OCI-LY3 (cell line): Measurements from ENCODE around the gene ABO.
"Not testable (repeated sequence)": the region's sequence is repeated elsewhere in the genome, so short reads cannot be mapped to it uniquely, and the experiment has no call there.

Source experiments
- EZH2phosphoT487 ChIP-seq: fragments of 200-600 bp; shearing (Covaris generic); IDR thresholded peaks from 2 replicates; pipeline ENCODE4 v1.6.1; 2018; ENCODE audit warnings: antibody characterized with exemption, mixed run types, low read depth
- TF ChIP-seq, protein P1 (sequence below): fragments of 200-600, 300-600 bp; sonication (generic); IDR thresholded peaks from 2 replicates; pipeline ENCODE4 v1.5.1; 2014; ENCODE audit warnings: antibody characterized with exemption, low read length, low read depth

GRCh38 chr9:133208880-133209300 lies 66.1 kb downstream of the ABO start, which contains the start of gene OBP2B:
- TF ChIP-seq, protein P1, sequence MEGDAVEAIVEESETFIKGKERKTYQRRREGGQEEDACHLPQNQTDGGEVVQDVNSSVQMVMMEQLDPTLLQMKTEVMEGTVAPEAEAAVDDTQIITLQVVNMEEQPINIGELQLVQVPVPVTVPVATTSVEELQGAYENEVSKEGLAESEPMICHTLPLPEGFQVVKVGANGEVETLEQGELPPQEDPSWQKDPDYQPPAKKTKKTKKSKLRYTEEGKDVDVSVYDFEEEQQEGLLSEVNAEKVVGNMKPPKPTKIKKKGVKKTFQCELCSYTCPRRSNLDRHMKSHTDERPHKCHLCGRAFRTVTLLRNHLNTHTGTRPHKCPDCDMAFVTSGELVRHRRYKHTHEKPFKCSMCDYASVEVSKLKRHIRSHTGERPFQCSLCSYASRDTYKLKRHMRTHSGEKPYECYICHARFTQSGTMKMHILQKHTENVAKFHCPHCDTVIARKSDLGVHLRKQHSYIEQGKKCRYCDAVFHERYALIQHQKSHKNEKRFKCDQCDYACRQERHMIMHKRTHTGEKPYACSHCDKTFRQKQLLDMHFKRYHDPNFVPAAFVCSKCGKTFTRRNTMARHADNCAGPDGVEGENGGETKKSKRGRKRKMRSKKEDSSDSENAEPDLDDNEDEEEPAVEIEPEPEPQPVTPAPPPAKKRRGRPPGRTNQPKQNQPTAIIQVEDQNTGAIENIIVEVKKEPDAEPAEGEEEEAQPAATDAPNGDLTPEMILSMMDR, result not testable (repeated sequence)
- not testable (repeated sequence) for TF ChIP-seq EZH2phosphoT487
